C4-2B (cell line): Measurements from ENCODE around the gene MORN5.

Experiments used
- ZFX ChIP-seq: fragments of 450-650 bp; IDR thresholded peaks from 2 replicates; pipeline ENCODE4 v1.6.1; 2017
- TF ChIP-seq, protein P1 (sequence below): fragments of 450-650 bp; conservative IDR thresholded peaks from 2 replicates; pipeline ENCODE4 v1.5.1; 2017; ENCODE audit warnings: mild to moderate bottlenecking

DNA sequence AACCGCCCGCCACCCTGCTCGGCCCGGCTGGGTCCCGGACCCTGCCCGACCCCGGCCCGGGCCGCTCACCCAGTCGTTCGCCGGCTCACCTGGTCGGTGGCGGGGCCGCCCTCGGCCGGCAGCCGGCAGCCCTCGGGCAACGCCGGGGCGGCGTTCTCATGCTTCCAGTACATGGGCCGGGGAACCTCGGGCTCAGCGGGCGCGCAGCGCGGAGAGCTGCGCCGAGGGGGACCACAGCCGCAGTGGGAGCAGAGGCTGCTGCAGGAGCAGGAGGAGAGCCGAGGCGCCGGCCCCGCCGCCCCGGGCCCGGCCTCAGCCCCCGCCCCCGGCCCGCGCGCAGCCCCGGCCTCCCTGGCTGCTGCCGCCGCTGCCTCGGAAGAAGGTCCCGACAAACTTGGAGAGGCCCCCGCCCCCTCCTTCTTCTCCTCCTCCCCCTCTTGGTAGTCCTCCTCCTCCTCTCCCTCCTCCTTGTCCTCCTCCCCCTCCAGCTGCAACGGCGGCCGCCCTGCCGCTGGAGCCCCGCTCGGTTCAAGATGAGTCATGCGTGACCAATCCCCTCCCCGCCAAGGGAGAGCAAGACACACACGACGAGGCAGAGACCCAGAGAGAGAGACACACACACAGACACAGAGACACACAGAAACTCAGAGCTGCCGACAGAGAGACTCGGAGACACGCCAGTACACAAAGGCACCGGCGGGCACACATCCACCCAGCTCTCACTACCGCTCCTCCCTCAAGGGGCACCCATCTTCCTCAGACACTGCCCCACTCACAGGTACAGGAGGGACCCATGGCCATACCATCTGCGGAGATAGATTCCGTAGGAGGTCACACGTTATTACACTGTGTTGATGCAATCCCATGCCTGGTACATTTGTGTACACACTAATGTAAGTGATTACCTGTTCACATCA lies 69.1 kb downstream of the MORN5 start, which contains the start of gene LHX6:
- TF ChIP-seq, protein P1, sequence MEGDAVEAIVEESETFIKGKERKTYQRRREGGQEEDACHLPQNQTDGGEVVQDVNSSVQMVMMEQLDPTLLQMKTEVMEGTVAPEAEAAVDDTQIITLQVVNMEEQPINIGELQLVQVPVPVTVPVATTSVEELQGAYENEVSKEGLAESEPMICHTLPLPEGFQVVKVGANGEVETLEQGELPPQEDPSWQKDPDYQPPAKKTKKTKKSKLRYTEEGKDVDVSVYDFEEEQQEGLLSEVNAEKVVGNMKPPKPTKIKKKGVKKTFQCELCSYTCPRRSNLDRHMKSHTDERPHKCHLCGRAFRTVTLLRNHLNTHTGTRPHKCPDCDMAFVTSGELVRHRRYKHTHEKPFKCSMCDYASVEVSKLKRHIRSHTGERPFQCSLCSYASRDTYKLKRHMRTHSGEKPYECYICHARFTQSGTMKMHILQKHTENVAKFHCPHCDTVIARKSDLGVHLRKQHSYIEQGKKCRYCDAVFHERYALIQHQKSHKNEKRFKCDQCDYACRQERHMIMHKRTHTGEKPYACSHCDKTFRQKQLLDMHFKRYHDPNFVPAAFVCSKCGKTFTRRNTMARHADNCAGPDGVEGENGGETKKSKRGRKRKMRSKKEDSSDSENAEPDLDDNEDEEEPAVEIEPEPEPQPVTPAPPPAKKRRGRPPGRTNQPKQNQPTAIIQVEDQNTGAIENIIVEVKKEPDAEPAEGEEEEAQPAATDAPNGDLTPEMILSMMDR = no peak
- TF ChIP-seq ZFX = no peak
